Transverse colon (tissue), 4 donors: ENCODE results near the gene PRIM2.
"Not testable (repeated sequence)": the region's sequence is repeated elsewhere in the genome, so short reads cannot be mapped to it uniquely, and the experiment has no call there.

Source experiments
- CTCF ChIP-seq, 5 experiments: fragments of 200-600 bp in 3 of 5; fragments of 450-650 bp in 2 of 5; sonication (generic) in 3 of 5; IDR thresholded peaks; 1 replicate in 2 of 5; 2 replicates in 3 of 5; pipeline ENCODE4 v1.5.1; 2016 to 2017; ENCODE audit warnings: antibody characterized with exemption in 5 of 5, inconsistent platforms in 3 of 5, mild to moderate bottlenecking in 2 of 5, moderate library complexity in 1 of 5
- POLR2AphosphoS5 ChIP-seq, 3 donors: sonication (generic); formaldehyde crosslinking; IDR thresholded peaks; one replicate each; pipeline ENCODE4 v1.6.1; 2016; ENCODE audit warnings: antibody characterized with exemption in 3 of 3

GRCh38 chr6:57521085-57521484, 203.7 kb downstream of the PRIM2 start:
- TF ChIP-seq CTCF, POLR2AphosphoS5 (IDR thresholded peaks at IDR 0.05): not testable (repeated sequence)
